GM21717 (cell line): ENCODE data around the gene ZXDC.

Source experiments
- ATAC-seq: cut with Tn5 transposase; IDR thresholded peaks from one replicate; pipeline ENCODE4 v1.9.1; 2021; ENCODE audit warnings: mild to moderate bottlenecking, moderate library complexity; ENCODE audit not compliant: unreplicated experiment

Gene ZXDC

DNA sequence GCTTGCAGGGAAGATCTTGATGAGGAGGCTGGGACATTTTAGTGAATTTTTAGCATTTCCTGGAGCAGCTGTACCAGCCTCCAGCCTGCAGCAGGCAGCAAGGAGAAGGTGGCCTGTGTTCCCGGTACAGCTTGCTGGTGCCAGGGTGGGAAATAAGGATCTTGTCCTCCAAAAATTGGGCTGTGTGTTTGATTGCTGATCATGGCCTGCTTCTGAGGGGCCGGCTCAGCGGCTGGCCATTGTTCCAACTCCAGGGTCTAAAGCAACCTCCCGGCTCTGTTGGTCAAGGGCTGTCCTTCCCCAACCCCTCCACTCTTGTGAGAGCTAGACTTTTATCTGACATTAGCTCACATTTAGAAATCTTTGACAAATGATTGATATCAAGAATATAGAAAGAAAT is 75.9 kb downstream of the ZXDC start:
- ATAC-seq = no peak

DNA sequence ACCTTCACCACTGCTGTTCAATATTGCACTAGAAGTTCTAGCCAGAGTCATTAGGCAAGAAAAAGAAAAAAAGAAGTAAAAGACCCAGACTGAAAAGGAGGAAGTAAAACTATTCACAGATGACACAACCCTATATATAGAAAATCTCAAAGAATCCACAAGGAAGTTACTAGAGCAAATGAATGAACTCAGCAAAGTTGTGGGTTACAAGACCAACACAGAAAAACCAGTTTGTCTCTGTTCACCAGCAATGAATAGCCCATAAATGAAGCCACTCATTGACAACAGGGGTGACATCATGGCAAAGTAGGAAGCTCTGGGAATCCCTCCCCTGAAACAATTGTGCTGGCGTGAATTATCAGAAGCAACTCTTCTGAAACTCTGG is 76.3 kb downstream of the ZXDC start:
- ATAC-seq = peak; percentile 63

- ATAC-seq = no peak
Observed at GRCh38 chr3:126398423-126399350, 77.0 kb downstream of the ZXDC start.

- no peak for ATAC-seq
Observed at GRCh38 chr3:126397610-126398422, 77.9 kb downstream of the ZXDC start.

DNA sequence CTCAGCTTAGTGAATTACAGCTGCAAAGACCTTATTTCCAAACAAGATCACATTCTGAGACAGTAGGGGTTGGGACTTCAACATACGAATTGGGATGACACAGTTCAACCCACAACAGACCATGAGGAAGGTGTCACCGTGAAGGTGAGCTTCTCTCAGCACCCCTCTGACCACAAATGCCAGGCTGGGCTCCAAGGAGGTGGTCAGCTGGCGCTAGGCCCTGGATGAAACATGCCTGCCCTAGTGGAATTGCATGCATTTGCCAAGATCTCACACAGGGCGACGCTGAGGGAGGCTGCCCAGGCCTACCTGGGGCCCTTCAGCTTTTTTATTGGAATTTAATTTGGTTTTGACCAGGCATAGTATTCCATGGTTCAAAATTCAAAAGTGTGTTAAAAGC is 79.2 kb downstream of the ZXDC start:
- no peak for ATAC-seq

DNA sequence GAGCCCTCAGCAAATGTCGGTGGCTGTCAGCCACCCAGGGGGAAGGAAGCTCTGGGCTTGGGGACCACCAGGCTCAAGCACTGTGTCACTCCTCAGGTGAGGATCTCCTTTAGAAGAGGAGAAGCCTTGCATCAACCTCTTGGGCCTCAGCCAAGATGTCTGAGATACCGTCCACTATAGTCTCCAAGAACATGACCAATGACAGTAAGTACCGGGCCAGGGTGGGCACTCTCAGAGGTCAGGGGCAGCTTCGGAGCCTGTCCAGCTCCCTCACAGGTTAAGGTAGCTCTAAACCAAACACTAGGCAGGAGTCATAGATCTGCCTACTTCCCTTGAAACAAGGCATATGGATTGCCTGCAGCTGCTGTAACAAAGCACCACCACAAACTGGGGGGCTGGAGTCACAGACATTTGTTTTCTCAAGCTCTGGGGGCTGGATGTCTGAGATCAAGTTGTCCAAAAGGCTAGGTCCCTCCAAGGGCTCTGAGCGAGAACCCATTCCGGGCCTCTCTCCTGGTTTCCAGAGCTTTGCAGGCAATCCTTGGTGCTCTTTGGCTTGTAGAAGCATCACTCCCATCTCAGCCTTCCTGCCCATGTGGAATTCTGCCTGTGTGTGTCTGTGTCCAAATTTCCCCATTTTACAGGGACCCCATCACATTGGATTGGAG is 79.7 kb downstream of the ZXDC start:
- ATAC-seq = no peak

GRCh38 chr3:126394977-126395321 is 80.7 kb downstream of the ZXDC start:
- no peak for ATAC-seq

GRCh38 chr3:126394179-126394976 is 81.3 kb downstream of the ZXDC start, which contains the start of gene CFAP100:
CFAP100 (plus strand) TSS chr3:126394909; CDS start chr3:126396001, 1,092 bp downstream.
- no peak for ATAC-seq

DNA sequence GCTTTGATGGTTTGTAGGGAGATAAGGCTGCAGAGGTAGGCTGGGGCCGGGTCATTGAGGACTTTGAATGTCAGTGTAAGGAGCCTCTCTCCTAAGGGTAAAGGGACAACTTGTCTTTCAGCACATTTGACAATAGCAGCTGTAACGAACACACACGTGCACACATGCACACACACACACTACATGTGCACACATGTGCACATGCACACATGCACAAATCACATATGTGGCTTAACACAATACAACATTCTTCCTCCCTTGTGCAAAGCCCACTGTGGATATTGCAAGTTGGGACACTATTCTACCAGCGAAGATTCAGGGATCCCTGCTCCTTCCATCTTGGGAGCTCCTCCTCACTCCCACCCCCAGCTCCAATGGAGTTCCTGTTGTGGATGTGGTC is 82.1 kb downstream of the ZXDC start:
- no peak for ATAC-seq

GRCh38 chr3:126392246-126392645 is 83.4 kb downstream of the ZXDC start:
- no peak for ATAC-seq

- ATAC-seq = no peak
Observed at GRCh38 chr3:126391631-126392030, 84.1 kb downstream of the ZXDC start.

- ATAC-seq = no peak
Observed at GRCh38 chr3:126390751-126391150, 84.9 kb downstream of the ZXDC start.

- no peak for ATAC-seq
Observed at GRCh38 chr3:126390201-126390600, 85.5 kb downstream of the ZXDC start.

DNA sequence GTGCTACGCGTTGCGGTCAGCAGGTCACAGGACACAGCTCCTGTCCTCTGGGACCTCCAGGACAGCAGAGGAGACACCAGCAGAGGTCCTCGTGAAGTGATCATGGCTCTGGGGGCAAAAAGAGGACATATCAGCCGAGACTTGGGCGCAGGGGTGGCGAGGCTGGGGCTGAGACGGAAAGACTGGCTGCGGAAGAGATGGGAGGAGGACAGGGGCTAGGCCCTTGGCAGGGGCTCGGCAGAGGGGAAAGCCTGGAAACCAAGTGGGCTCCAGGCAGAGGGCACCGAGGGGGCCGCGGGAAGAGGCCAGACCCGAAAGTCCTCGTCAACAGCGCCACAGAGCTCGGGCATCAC is 85.9 kb downstream of the ZXDC start:
- no peak for ATAC-seq

DNA sequence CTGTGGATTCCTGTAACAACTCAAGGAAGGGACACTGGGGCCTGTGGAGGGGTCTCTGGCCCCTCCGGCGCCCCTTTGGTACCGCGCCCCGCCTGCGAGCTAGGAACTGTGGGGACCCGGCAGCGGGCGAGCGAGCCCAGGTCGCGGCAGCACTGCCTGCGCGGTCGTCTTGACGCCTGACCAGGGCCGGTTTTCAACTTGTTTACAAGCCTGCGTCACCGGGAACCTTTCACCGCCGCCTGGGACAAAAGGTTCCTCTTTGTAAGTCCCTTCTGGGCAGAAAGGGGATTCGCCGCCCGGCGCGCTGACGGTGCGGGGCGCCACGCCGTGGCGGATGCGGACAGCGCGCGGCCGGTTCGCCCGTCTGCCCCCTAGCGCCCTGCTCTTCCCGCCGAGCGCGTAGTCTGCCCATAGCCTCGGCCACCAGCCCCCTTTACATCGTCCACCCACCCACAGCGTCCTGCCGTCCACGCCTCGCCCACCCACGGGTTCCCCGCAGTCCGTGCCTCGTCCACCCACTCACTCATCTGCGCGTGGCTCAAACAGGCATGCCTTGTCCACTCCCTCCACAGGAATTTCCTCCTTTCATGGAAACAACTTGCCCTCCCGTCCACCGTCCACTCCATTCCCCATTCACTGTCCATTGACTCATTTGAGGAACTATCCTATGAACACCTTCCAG is 86.4 kb downstream of the ZXDC start:
- ATAC-seq = no peak
